ENCODE data around the gene SCYGR5.
"Not testable (repeated sequence)": the region's sequence is repeated elsewhere in the genome, so short reads cannot be mapped to it uniquely, and the experiment has no call there.

SCYGR5 gene

DNA sequence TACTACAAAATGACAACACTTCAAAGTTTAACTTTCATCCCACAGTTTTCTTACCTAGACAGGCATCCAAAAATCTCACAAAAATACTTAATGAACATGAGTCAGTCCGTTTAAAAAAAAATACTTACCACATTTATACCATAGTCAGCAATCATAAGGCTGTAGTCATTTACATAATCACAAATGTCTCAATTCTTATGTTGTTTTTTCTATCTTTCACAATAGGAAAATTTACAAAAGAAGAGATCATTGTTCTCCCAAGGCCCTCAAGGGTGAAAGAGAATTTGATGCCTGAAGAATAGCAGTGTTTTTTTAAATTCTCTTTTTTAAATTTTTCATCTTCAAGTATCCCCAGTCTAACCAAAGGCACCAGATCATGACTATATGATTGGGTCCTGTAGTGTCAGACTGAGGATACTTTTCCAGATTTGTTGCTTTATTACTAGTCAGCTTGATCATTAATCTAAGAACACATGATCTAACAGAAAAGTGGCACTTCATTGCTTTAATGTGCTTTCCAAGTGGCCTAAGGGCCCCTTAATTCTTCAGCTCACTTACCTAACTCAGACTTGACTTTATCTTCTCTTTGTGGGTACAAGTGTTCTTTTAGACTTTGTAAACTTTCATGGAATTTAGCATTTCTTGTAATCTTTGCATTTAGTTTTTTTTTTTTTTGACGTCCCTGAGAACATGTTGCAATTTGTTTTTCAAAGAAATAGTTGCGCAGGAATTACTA, 4.7 kb downstream of the SCYGR5 start:
- no peak for DNase-seq (ENCODE audit: low read depth in 2 of 3, low spot score in 2 of 3)

GRCh38 chr2:227673620-227674019, 7.0 kb downstream of the SCYGR5 start:
- not testable (repeated sequence) for DNase-seq (ENCODE audit: low read depth in 2 of 3, low spot score in 2 of 3)

GRCh38 chr2:227674485-227674884, 7.9 kb downstream of the SCYGR5 start:
- DNase-seq (ENCODE audit: low read depth in 2 of 3, low spot score in 2 of 3): no peak

DNA sequence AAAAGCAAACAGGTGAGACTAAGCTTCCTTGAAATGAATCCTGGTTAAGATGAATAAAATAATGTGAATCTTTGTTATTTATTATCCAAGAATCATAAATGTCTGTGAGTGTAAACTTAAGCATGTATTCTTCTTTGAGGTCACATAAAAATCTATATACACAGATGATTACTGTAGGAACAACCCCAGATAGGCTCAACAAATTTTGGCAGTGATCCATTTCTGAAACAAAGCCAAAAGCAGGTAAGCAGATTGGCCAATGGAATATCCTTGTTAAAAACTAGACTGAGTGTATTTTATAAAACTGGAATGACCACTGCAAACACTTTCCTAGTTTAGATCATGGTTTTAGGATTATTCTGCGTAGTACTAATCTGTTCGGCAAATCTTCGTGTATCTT, 11.3 kb downstream of the SCYGR5 start:
- no peak for DNase-seq (ENCODE audit: low read depth in 2 of 3, low spot score in 2 of 3)

GRCh38 chr2:227684258-227684657, 17.7 kb downstream of the SCYGR5 start:
- no peak for DNase-seq (ENCODE audit: low read depth in 2 of 3, low spot score in 2 of 3)

DNA sequence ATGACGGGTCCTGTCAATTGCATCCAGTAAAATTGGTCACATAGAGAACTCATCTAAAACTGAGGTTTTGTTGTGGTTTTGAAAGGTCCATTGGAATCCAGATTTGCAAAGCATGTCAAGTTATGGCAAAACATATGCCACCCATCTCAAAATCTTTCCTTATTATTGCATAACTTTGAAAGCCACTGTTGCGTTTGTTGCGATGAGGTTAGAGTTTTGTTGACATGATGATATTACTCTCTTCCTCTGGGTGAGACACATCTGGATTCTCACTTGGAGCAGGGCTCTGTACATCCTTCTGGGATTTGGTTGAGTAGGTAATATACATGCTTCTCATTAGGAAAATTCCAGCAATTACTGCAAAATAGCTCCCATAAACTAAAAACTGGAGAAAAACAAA, 20.6 kb downstream of the SCYGR5 start:
- DNase-seq (ENCODE audit: low read depth in 2 of 3, low spot score in 2 of 3): no peak

- DNase-seq (ENCODE audit: low read depth in 2 of 3, low spot score in 2 of 3): no peak
These were observed 30.5 kb downstream of the SCYGR5 start for GRCh38 chr2:227696990-227697679.

DNA sequence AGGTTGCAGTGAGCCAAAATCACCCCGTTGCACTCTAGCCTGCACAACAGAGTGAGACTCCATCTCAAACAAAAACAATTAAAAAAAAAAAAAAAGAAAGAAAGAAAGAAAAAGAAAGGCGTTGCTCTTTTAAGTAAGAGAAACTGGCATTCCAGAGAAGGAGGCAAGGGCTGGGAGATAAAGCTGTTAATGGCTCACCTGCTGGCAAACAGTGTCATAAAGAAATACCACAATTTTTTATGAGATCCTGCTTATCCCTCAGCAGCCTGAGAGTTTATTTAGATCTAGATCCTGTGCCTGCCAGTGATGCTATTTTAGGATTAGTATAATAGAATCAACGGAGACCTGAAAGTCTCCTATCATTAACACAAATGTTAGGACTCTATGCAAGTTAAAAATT, 35.0 kb downstream of the SCYGR5 start:
- DNase-seq (ENCODE audit: low read depth in 2 of 3, low spot score in 2 of 3): no peak

DNA sequence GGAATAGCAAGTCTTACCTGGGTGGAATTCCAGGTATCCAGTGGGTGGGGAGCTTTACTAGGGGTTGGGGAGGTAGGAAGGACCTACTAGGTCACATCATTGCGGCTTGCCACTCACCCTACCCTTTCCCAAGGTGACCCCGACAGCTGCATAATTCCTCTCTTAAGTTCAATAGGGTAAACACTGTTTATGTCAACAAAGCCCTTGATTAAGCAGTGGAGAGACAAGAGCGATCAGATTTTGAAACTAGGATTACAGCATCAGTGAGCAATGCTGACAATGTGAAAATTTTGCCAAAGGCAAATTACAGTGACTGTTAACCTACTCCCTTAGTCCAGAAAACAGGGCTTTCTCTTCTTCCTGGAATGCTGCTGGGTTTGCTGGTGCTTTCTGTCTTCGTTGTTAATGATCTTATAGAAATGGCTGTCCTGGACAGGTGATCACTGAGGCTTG, 36.7 kb downstream of the SCYGR5 start:
- no peak for DNase-seq (ENCODE audit: low read depth in 2 of 3, low spot score in 2 of 3)

DNA sequence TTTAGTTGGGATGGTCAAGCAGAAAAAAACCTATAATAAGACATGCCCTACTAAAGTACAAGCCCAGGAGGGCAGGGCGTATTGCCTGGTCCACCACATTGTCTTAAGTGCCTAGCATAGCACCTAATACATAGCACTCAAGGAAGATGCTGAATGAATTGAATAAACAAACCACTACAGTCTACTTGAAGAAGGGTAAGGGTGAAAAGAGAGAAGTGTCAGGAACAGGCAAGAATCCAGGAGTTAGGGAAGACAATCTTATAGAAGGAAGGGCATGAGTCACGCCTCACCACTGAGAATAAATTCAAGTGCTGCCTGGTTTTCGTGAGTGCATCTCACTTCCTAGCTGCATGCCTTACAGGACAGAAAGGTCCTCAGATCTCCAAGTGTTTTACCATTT, 37.4 kb downstream of the SCYGR5 start:
- no peak for DNase-seq (ENCODE audit: low read depth in 2 of 3, low spot score in 2 of 3)

- no peak for DNase-seq (ENCODE audit: low read depth in 2 of 3, low spot score in 2 of 3)
These were observed 40.3 kb downstream of the SCYGR5 start for GRCh38 chr2:227706859-227707258.

DNA sequence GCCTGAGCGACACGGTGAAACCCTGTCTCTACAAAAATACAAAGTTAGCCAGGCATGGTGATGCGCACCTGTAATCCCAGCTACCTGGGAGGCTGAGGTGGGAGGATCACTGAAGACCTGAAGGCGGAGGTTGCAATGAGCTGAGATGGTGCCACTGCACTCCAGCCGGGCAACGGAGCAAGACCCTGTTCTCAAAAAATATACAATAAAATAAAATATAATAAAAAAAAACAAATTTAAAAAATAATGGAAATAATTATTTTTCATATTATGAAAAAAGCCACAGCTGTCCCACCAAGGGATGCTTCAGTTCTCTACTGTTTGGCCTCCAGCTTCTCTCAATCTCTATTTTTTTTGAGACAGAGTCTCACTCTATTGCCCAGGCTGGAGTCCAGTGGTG, 40.8 kb downstream of the SCYGR5 start:
- DNase-seq (ENCODE audit: low read depth in 2 of 3, low spot score in 2 of 3): no peak

GRCh38 chr2:227710986-227711385, 44.4 kb downstream of the SCYGR5 start:
- no peak for DNase-seq (ENCODE audit: low read depth in 2 of 3, low spot score in 2 of 3)

GRCh38 chr2:227713291-227713690, 46.7 kb downstream of the SCYGR5 start:
- no peak for DNase-seq (ENCODE audit: low read depth in 2 of 3, low spot score in 2 of 3)

- DNase-seq (ENCODE audit: low read depth in 2 of 3, low spot score in 2 of 3): no peak
These were observed 49.9 kb downstream of the SCYGR5 start for GRCh38 chr2:227716501-227716900.

Data from activated CD8-positive, alpha-beta memory T cell treated with anti-CD3 and anti-CD28 coated beads for 48 hours (primary cell).